ENCODE measurements around the gene LONP1.
"Not testable (repeated sequence)": the region's sequence is repeated elsewhere in the genome, so short reads cannot be mapped to it uniquely, and the experiment has no call there.

LONP1 gene

DNA sequence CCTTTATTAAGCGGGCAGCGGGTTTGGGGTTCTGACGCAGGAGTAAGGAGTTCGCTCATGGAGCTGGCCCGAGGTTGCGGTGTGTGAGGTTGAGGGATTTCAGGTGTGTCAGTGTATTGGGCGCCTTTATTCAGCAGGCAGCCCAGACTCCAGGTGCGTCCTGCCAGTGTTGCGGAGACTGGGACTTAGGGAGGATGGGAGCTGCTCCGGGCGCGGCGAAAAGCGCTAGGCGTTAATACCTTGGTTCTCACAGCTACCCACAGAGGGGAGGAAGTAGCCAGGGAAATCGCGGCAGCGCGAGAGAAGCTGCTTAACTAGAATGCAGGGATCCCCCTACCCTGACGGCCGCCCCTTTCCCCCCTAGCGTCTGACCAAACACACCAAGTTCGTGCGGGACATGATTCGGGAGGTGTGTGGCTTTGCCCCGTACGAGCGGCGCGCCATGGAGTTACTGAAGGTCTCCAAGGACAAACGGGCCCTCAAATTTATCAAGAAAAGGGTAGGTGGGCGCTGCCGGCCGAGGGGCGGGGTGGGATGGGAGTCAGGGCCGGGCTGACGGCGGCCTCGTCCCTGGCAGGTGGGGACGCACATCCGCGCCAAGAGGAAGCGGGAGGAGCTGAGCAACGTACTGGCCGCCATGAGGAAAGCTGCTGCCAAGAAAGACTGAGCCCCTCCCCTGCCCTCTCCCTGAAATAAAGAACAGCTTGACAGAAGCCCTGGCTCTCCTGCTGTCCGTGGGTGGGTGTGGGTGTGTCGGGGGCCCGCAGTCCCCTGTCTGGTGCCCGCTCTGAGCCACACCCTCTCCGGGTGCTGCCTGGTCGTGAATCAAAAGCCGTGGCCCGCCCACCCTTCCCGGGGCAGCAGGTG, 28.8 kb downstream of the LONP1 start:
- Mint-ChIP-seq H3K27ac (peak overlapping the region; percentile 98 to 99), H3K27me3 (no peaks in the 10 kb centered on the region), H3K4me1 (peaks cover 76% of the 10 kb centered on the region), H3K4me3 (peak overlapping the region; percentile 96 to 99), H3K9me3 (no peaks in the 10 kb centered on the region)
- peak; percentile 6 for ATAC-seq
- peak; percentile 64 to 69 for DNase-seq

DNA sequence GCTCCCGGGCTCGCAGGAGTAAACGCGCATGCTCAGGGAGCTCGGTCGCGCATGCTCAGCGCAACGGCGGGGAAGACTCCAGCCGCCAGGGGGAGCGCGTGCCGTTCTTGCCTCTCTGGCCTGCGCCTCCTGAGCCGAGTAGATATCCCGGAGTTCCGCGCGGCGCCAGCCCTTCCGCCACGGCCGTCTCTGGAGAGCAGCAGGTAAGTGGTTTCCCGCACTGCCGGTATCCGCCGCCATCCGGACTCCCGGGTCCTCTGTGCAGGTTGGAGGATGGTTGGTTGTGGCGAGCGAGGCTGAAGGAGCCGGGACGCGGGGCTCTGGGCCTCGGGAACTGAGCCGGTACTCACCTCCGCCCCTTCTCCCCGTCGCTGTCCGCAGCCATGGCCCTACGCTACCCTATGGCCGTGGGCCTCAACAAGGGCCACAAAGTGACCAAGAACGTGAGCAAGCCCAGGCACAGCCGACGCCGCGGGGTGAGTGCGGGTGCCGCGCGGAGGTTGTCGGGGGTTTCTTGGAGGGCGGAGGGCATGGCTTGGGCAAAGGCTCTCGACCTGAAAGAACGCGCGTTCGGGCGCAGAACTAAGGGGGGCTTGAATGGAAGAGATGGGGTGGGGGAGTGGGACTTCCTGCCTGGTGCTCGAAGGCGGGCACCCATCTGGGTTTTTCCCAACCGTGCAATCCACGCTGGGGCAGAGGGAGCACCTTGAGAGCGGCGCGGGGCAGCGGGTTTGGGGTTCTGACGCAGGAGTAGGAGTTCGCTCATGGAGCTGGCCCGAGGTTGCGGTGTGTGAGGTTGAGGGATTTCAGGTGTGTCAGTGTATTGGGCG, 29.6 kb downstream of the LONP1 start, which contains the start of gene RPL36:
RPL36 (plus strand) TSS at position 171 of the 830 bp plus-strand sequence; CDS start at position 384, 213 bp downstream.
- peak within 1 kb of the TSS; percentile 96 to 99 for H3K4me3 Mint-ChIP-seq
- H3K4me1 Mint-ChIP-seq: peaks cover 80% of the 10 kb centered on the region
- DNase-seq: peak; percentile 99

DNA sequence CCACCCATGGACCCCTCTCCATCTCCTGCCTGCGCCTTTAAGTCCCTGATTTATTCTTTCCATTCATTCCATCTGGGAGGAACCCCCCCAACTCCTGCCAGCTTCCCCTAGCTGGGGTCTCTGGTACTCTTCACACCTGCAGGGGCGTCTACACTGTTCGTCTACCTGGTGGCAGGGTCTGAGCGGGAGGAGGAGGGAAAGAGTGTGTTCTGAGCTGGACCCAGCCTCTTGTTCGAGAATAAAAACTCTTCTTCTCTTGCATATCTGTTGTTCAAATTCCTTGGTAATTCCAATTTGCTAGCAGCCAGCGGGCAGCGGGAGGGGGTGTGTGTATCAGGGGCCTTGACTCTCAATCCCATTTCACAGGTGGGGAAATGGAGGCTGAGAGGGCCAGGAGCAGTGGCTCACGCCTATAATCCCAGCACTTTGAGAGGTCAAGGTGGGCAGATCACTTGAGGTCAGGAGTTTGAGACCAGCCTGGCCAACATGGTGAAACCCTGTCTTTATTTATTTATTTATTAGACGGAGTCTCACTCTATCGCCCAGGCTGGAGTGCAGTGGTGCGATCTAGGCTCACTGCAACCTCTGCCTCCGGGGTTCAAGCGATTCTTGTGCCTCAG, 31.6 kb downstream of the LONP1 start:
- peaks cover 60% of the 10 kb centered on the region for H3K4me1 Mint-ChIP-seq
- H3K9me3 Mint-ChIP-seq, H3K27me3 Mint-ChIP-seq, DNase-seq, ATAC-seq: not testable (repeated sequence)
- peak overlapping the region in 1 of 2 donors; percentile 25 for H3K27ac Mint-ChIP-seq
- H3K4me3 Mint-ChIP-seq: peak overlapping the region; percentile 69 to 82

More for the DNA sequence above, 29.6 kb downstream of the LONP1 start, which contains the start of gene RPL36:
- peak; percentile 62 for ATAC-seq
- no peaks in the 10 kb centered on the region for H3K9me3 Mint-ChIP-seq
- peak within 1 kb of the TSS; percentile 98 to 99 for H3K27ac Mint-ChIP-seq
- H3K27me3 Mint-ChIP-seq: no peaks in the 10 kb centered on the region

DNA sequence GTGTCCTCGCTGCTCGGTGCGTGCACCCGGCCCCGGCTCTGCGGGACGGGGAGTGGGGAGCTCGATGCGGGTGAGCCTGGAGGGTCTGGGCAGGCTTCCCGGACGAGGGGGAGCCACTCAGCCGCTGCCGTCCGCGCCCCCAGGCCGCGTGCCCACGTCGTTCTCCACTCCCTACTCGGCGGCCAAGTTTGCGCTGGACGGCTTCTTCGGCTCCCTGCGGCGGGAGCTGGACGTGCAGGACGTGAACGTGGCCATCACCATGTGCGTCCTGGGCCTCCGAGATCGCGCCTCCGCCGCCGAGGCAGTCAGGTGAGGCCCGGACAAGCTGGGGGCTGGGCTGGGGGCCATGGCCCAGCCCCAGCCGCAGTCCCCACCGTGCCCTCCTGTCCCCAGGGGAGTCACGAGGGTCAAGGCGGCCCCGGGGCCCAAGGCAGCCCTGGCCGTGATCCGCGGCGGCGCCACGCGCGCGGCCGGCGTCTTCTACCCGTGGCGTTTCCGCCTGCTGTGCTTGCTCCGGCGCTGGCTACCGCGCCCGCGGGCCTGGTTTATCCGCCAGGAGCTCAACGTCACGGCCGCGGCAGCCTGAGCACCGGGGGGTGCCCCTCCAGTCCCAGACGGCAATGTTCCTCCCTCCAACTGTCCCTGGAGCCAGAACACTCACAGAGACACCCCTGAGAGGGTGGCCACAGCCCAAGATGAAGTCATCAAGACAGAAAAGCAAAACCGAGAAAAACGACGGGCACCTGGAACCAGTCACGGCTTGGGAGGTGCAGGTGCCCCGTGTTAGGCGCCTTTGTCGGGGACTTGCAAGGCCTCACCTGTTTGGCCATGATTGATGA, 32.4 kb downstream of the LONP1 start:
- Mint-ChIP-seq H3K9me3 (no peaks in the 10 kb centered on the region), H3K4me3 (peak overlapping the region; percentile 90 to 92), H3K27me3 (no peaks in the 10 kb centered on the region), H3K4me1 (peaks cover 52% of the 10 kb centered on the region), H3K27ac (no peak overlapping the region)
- no peak for DNase-seq
- ATAC-seq: no peak

DNA sequence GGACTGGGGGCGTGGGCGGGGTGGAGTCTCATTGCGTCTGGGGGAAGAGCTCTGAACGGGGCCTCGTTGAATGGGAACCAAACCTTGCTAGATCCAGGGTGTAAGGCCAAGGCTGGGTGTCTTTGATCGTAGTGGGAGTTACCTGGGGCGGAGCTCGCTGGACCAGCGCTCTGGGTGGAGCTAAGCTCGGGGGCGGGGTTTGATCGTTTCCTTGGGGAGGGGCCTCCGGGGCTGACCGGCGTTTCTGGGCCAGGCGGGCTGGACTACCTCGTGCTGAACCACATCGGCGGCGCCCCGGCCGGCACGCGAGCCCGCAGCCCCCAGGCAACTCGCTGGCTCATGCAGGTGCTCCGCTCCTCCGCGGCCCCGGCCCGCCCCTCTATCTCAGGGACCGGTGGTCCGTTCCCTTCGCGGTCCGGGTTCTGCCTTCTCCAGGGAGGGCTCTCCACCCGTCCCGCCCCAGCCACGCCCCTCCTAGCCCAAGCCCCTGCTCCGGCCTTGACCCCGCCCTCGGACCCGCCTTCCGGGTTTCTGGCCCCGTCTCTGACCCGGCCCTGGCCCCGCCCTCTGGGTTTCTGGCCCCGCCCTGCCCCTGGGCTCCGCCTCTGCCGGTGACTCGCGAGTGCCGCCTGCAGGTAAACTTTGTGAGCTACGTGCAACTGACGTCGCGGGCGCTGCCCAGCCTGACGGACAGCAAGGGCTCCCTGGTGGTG, 33.1 kb downstream of the LONP1 start:
- DNase-seq (peak; percentile 98 to 100), ATAC-seq (peak; percentile 67)
- H3K9me3 Mint-ChIP-seq: no peaks in the 10 kb centered on the region
- H3K27ac Mint-ChIP-seq: peak overlapping the region; percentile 91 to 92
- peak overlapping the region; percentile 90 to 92 for H3K4me3 Mint-ChIP-seq
- H3K4me1 Mint-ChIP-seq: peaks cover 51% of the 10 kb centered on the region
- no peaks in the 10 kb centered on the region for H3K27me3 Mint-ChIP-seq

DNA sequence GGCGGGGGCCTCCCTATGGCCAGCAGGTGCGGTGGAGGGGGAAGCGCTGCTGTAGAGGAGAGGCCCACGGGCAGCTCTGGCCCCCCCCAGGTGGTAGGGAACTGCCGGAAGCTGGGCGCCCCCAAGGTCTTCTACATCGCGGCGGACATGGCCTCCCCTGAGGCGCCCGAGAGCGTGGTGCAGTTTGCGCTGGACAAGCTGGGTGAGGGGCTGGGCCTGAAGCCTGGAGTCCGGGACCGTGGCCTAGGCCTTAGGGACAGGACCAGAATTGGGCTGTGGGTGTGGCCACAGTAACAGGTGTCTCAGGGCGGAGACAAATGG, 33.7 kb downstream of the LONP1 start:
- Mint-ChIP-seq H3K9me3 (no peaks in the 10 kb centered on the region), H3K4me1 (peaks cover 54% of the 10 kb centered on the region), H3K27ac (peak overlapping the region; percentile 91 to 92), H3K27me3 (no peaks in the 10 kb centered on the region), H3K4me3 (peak overlapping the region; percentile 90 to 92)
- no peak for DNase-seq
- no peak for ATAC-seq

DNA sequence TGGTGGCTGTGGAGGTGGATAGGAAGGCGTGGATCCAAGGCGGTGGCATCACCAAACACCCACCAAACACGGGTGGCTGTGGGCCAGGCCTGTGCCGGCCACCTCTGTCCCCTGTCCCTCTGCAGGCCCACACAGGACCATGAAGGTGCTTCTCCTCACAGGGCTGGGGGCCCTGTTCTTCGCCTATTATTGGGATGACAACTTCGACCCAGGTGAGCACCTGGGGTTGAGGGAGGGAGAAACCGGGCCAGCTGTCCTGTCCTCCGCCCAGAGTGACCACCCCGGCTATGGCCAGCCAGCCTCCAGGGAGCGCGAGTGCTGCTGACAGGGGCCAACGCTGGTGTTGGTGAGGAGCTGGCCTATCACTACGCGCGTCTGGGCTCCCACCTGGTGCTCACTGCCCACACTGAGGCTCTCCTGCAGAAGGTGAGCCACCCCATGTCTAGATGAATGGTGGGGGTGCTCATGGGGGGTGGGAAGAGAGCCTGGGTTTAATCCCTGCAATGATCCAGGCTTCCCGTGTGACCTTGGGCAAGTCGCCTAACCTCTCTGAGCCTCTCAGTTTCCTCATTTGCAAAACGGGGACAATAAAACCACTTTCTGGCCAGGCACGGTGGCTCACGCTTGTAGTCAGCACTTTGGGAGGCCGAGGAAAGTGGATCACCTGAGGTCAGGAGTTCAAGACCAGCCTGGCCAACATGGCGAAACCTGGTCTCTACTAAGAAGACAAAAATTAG, 35.1 kb downstream of the LONP1 start:
- H3K4me3 Mint-ChIP-seq: no peak overlapping the region
- no peaks in the 10 kb centered on the region for H3K9me3 Mint-ChIP-seq
- ATAC-seq (no peak), DNase-seq (no peak)
- H3K4me1 Mint-ChIP-seq: peaks cover 53% of the 10 kb centered on the region
- H3K27ac Mint-ChIP-seq: no peak overlapping the region
- no peaks in the 10 kb centered on the region for H3K27me3 Mint-ChIP-seq

DNA sequence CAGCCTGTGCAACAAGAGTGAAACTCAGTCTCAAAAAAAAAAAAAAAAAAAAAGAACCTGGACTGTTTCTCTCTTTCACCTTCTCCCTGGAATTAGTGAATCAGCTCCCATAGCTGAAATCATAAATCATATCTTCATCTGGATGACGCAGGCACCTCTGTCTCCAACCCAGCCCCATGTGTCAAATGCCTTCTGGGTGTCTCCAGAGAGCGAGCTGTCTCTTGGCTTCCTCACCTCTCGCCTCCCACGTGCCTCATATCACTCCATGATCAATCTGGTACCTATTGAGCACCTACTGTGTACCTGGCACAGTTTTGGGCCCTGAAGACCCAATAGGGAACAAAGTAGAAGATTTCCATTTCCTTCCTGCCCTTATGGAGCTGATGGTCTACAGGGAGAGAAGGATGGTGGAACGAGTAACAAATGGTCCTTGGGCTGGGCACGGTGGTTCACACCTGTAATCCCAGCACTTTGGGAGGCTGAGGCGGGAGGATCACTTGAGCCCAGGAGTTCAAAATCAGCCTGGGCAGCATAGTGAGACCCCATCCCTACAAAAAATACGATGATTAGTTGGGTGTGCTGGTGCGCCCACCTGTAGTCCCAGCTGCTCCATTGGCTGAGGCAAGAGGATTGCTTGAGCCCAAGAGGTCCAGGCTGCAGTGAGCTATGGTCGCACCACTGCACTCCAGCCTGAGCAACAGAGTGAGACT, 36.6 kb downstream of the LONP1 start:
- no peaks in the 10 kb centered on the region for H3K27me3 Mint-ChIP-seq
- H3K4me3 Mint-ChIP-seq: no peak overlapping the region
- H3K9me3 Mint-ChIP-seq: no peaks in the 10 kb centered on the region
- H3K27ac Mint-ChIP-seq: no peak overlapping the region
- ATAC-seq (no peak), DNase-seq (no peak)
- peaks cover 58% of the 10 kb centered on the region for H3K4me1 Mint-ChIP-seq

DNA sequence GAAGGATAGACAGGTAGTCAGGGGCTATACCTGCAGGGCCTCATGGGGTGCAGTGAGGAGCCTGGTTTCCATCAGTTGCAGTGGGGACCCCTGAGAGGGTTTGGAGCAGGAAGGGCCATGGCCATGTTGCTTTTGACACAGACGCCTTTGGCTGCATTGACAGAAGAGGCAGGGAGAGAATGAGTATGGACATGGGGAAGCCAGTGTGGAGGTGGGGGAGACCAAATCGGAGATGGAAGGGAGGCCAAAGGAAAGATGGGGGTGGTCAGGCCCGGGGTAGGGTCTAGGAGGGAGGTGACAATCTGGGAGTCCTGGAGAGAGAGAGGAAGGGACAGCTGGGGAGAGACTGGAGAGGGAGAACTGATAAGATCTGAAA, 37.9 kb downstream of the LONP1 start:
- Mint-ChIP-seq H3K27me3 (no peaks in the 10 kb centered on the region), H3K4me3 (peak overlapping the region; percentile 63 to 83)

DNA sequence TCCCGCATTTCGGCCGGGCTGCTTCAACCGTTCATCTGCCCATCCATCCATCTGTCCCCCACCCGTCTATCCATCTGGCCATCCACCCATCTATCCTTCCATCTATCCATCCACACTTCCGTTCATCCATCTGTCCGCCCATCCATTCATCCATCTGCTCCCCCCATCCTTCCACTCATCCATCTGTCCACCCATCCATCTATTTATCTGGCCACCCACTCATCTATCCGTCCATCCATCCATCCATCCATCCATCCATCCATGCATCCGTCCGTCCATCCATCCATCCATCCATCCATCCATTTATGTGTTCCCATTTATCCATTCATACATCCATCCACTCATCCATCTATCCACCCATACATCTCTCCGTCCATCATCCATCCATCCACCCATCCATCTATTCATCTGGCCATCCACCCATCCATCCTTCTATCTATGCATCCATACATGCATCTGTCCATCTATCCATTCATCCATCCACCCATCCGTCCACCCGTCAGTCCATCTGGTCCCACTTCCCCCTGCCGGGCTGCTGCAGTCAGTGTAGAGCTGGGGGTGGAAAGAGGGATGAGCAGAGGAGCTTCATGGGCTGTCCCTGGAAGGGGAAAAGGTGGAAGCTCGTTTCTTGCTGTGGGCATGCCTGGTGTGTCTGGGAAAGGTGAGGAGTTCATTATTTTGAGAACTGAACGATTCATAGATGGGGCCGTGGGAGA, 38.4 kb downstream of the LONP1 start:
- Mint-ChIP-seq H3K27me3 (no peaks in the 10 kb centered on the region), H3K4me1 (peaks cover 47% of the 10 kb centered on the region), H3K9me3 (no peaks in the 10 kb centered on the region), H3K4me3 (peak overlapping the region; percentile 63 to 83), H3K27ac (peak overlapping the region; percentile 8 to 21)
- DNase-seq (no peak), ATAC-seq (no peak)

More for the DNA sequence above, 37.9 kb downstream of the LONP1 start:
- ATAC-seq (no peak), DNase-seq (no peak)
- Mint-ChIP-seq H3K9me3 (no peaks in the 10 kb centered on the region), H3K4me1 (peaks cover 49% of the 10 kb centered on the region), H3K27ac (no peak overlapping the region)

DNA sequence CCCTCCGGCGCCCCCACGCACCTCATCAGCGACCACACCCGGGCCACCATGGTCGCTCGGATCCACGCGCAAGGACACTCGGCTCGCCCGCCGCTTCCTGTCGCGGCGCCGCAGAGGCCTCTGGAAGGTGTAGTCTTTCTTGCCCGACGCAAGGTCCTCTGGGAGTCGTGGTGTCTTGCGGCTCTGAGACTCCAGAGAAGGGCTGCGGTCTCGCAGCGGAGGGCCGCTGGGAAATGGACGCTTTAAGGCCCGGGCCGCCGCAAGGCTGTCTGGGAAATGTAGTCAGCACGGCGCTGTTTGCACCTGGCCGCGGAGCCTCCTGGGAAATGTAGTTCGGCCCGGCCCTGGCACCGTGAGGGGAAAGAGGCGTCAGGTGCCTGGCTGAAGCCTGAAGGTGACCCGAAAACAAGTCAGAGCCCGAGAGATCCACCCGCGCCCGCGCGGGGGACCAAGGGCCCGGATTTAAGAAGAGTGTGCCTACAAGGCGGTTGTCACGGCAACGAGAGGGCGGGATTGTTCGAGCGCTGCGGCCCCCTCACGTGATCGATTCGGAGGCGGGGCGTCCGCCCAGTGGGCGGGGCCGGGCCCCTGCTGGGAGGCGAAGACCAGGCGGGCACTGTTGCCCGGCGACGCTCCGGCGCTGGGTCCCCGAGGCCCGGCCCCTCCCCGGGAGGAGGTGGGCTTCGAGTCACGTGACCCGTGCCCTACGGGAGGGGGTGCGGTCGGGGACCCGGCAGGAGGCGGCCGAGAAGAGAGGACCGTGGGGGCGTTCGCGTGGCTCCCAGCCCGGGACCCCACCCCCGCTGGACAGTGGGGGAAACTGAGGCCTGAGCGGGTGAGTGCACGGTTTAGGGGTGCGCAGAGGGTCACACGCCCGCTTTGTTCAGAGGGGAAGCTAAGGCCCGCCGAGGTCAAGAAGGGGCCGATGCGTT, 39.2 kb downstream of the LONP1 start, which contains the start of the genes HSD11B1L and MICOS13:
HSD11B1L (plus strand) TSS at position 591 of the 932 bp plus-strand sequence. CDS start 3,806 bp downstream, outside the sequence.
MICOS13 (minus strand) TSS at position 80 of the 932 bp plus-strand sequence; CDS start at position 50, 30 bp downstream.
- ATAC-seq: peak; percentile 97
- peak within 1 kb of the TSS; percentile 83 to 99 for H3K4me3 Mint-ChIP-seq
- peaks cover 43% of the 10 kb centered on the region for H3K4me1 Mint-ChIP-seq
- peak within 1 kb of the TSS; percentile 93 to 96 for H3K27ac Mint-ChIP-seq
- no peaks in the 10 kb centered on the region for H3K27me3 Mint-ChIP-seq
- DNase-seq: peak; percentile 98 to 99
- no peaks in the 10 kb centered on the region for H3K9me3 Mint-ChIP-seq

DNA sequence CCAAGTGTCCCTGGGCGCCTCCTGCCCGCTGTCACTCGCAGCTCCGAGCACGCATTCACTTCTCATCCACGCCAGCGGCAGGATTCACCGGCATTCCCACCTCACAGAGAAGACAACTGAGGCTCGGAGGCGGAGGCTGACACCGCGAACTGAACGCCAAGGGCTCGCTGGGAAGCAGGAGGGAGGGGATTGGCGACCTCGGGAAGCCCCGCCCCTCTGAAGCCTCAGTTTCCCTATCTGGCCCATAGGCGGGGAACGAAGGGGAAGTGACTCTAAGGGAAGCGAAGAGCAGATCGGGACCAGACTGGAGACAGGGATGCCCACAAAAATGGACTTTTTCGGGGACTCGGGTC, 39.9 kb downstream of the LONP1 start:
- Mint-ChIP-seq H3K9me3 (no peaks in the 10 kb centered on the region), H3K27me3 (no peaks in the 10 kb centered on the region), H3K4me3 (peak overlapping the region; percentile 83 to 99), H3K4me1 (peaks cover 42% of the 10 kb centered on the region), H3K27ac (peak overlapping the region; percentile 93 to 96)
- ATAC-seq (no peak), DNase-seq (no peak)
